ENCODE data around the gene PHF12.

- TF ChIP-seq CTCF (IDR thresholded peaks at IDR 0.05) (no peak), POLR2AphosphoS5 (IDR thresholded peaks at IDR 0.05; ENCODE audit: low read depth, low read length) (no peak), SIN3A (IDR thresholded peaks at IDR 0.05; ENCODE audit: borderline replicate concordance, insufficient read depth, low read depth, low read length) (no peak)
These were observed 2.5 kb downstream of the PHF12 start for GRCh38 chr17:28948873-28949184.
